ENCODE results near the gene KLC3. TPM values are rescaled to one million over a fixed set of nuclear protein-coding genes. Genes with fewer than 3 reads are reported as not detected.

The KLC3 gene
- total RNA-seq, 1 donor from 2014 or later: not detected

Other genes with a start within 250 kb of the KLC3 start
- 16.0 TPM for gene PPP1R37, start 247.6 kb upstream of the KLC3 start, total RNA-seq
- 0.07 TPM for gene NKPD1, start 179.8 kb upstream of the KLC3 start, total RNA-seq
- 13.7 TPM for gene TRAPPC6A, start 162.5 kb upstream of the KLC3 start, total RNA-seq
- gene BLOC1S3, start 162.0 kb upstream of the KLC3 start, total RNA-seq: 6.0 TPM
- gene EXOC3L2, start 95.3 kb upstream of the KLC3 start, total RNA-seq: 0.94 TPM
- gene MARK4, start 89.5 kb upstream of the KLC3 start, total RNA-seq: 26.2 TPM
- gene CKM, start 17.9 kb upstream of the KLC3 start, total RNA-seq: 6,589 TPM
- gene ERCC2, start 29.8 kb downstream of the KLC3 start, total RNA-seq: 9.9 TPM
- 222 TPM for gene PPP1R13L, start 64.3 kb downstream of the KLC3 start, total RNA-seq
- gene POLR1G, start 65.9 kb downstream of the KLC3 start, total RNA-seq: 7.0 TPM
- 150 TPM for gene ERCC1, start 83.2 kb downstream of the KLC3 start, total RNA-seq
- gene FOSB, start 127.2 kb downstream of the KLC3 start, total RNA-seq: 0.79 TPM
- gene RTN2, start 156.3 kb downstream of the KLC3 start, total RNA-seq: 29.8 TPM
- gene PPM1N, start 157.7 kb downstream of the KLC3 start, total RNA-seq: 0.57 TPM
- gene VASP, start 166.7 kb downstream of the KLC3 start, total RNA-seq: 43.3 TPM
- 26.9 TPM for gene OPA3, start 244.1 kb downstream of the KLC3 start, total RNA-seq